HUES6 (cell line): ENCODE results near the gene FBLN1.
"Not testable (repeated sequence)": the region's sequence is repeated elsewhere in the genome, so short reads cannot be mapped to it uniquely, and the experiment has no call there.

Experiments
- H3K27ac ChIP-seq: 2 replicates; pipeline ENCODE4 v1.7.0; 2013; ENCODE audit warnings: low read depth, mild to moderate bottlenecking, low read length, inconsistent platforms
- H3K27me3 ChIP-seq: 2 replicates; pipeline ENCODE4 v1.6.1; 2013; ENCODE audit warnings: low read length; ENCODE audit not compliant: control insufficient read depth, insufficient read depth
- H3K36me3 ChIP-seq: 2 replicates; pipeline ENCODE4 v1.6.1; 2013; ENCODE audit warnings: low read length; ENCODE audit not compliant: control insufficient read depth, insufficient read depth
- H3K4me1 ChIP-seq: 2 replicates; pipeline ENCODE4 v1.6.1; 2013; ENCODE audit warnings: low read length; ENCODE audit not compliant: control insufficient read depth, insufficient read depth
- H3K4me3 ChIP-seq: 2 replicates; pipeline ENCODE4 v1.5.1; 2013; ENCODE audit warnings: low read depth, low read length
- H3K9ac ChIP-seq: one replicate; pipeline ENCODE4 v1.6.1; 2013; ENCODE audit warnings: mild to moderate bottlenecking, low read length
- H3K9me3 ChIP-seq: 2 replicates; pipeline ENCODE4 v1.6.1; 2013; ENCODE audit warnings: low read depth, low read length; ENCODE audit not compliant: control insufficient read depth, insufficient read depth

Gene FBLN1

GRCh38 chr22:45600790-45601730 is 98.4 kb downstream of the FBLN1 start:
- Histone ChIP-seq H3K27me3 (no peaks in the 10 kb centered on the region), H3K36me3 (no peaks in the 10 kb centered on the region), H3K9ac (no peak overlapping the region), H3K4me3 (no peak overlapping the region), H3K4me1 (peaks cover 8% of the 10 kb centered on the region), H3K9me3 (no peaks in the 10 kb centered on the region), H3K27ac (no peak overlapping the region)

DNA sequence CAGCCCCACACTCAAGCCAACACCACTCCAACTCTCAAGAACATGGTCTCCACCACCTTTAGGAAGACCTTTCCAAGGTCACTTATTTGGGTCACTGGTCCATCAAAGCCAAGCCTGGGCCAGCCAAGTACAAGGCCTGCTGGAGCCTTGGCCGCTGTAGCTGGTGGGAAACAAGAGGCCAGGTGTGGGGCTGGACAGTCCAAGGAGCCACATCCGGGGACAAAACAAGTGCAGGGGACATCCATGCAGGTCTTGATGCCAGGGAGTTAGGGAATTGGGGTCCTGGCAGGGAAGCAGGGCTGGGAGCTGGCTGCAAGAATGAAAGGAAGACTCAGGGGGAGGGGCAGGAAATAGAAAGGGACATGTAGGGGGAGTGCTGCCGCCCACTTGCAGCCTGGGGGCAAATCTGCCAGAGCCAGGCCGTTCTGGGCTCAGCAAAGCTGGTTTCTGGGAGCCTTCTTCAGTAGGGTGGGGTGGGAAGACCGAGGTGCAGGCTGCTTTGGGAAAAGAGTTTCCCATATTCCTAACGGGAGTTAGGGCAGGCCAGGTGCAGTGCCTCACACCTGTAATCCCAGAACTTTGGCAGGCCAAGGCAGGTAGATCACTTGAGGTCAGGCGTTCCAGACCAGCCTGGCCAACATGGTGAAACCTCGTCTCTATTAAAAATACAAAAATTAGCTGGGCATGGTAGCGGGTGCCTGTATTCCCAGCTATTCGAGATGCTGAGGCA is 99.5 kb downstream of the FBLN1 start:
- H3K36me3 ChIP-seq: no peaks in the 10 kb centered on the region
- H3K27me3 ChIP-seq: no peaks in the 10 kb centered on the region
- no peak overlapping the region for H3K27ac ChIP-seq
- H3K9me3 ChIP-seq: no peaks in the 10 kb centered on the region
- no peak overlapping the region for H3K9ac ChIP-seq
- no peak overlapping the region for H3K4me3 ChIP-seq
- H3K4me1 ChIP-seq: peaks cover 8% of the 10 kb centered on the region

DNA sequence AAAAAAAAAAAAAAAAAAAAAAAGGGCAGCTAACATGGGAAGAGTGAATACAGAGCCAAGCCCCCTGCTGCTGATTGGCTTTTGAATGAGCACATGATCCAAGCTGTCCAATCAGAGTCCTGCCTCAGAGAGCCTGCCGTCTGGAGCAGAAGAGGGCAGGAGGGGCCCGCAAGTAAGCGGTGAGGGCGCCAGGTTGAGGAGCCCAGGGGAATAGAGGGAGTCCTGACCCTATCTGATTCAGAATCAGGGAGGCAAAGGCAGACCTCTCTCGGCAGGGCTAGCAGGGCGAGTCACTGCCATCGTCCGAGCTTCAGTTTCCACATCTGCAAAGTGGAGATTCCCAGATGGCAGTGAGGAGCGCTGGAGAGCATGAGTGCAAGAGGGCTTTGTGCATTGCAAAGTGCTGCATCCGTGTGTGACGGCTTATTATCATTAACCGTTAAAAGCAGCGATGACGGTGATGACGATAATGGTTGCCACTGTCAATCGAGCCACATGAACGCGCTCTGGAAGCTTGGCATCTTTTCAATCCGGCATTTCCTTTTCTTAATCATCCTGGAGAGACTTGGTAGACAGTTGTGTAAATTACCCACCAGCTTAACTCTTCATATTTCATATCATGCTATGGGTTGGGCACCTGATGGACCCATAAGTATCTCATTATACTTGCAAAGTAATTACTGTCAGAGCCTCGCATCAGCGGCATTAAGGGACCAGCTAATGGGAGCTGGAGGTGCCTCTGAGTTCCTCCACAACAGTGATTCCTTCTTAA is 100.3 kb downstream of the FBLN1 start:
- Histone ChIP-seq H3K9ac (no peak overlapping the region), H3K9me3 (no peaks in the 10 kb centered on the region), H3K27me3 (no peaks in the 10 kb centered on the region), H3K4me3 (no peak overlapping the region), H3K4me1 (peaks cover 8% of the 10 kb centered on the region), H3K27ac (no peak overlapping the region), H3K36me3 (no peaks in the 10 kb centered on the region)

DNA sequence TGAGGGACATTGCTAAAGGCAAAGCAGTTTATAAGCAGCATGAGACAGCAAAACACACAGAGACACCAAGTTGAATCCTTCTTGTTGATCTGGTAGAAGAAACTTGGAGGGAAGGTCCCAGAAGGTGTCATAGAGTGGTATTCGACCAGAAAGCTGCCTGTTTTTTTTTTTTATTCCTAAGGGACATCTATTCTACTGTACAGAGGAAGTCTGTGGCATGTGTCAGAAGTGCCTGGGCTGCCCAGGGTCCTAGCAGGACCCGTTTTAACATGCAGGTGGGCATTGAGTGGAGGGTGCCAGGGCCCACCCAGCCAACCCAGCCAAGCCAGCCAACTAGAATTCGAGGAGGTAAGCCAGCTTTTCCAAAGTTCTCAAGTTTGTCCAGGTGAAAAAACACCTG is 100.9 kb downstream of the FBLN1 start:
- no peak overlapping the region for H3K27ac ChIP-seq
- no peaks in the 10 kb centered on the region for H3K36me3 ChIP-seq
- H3K27me3 ChIP-seq: no peaks in the 10 kb centered on the region
- no peaks in the 10 kb centered on the region for H3K9me3 ChIP-seq
- no peak overlapping the region for H3K9ac ChIP-seq
- H3K4me1 ChIP-seq: peaks cover 8% of the 10 kb centered on the region
- no peak overlapping the region for H3K4me3 ChIP-seq

GRCh38 chr22:45608045-45608444 is 105.4 kb downstream of the FBLN1 start:
- not testable (repeated sequence) for H3K36me3 ChIP-seq, H3K9ac ChIP-seq, H3K4me3 ChIP-seq, H3K4me1 ChIP-seq, H3K27ac ChIP-seq, H3K9me3 ChIP-seq, H3K27me3 ChIP-seq

DNA sequence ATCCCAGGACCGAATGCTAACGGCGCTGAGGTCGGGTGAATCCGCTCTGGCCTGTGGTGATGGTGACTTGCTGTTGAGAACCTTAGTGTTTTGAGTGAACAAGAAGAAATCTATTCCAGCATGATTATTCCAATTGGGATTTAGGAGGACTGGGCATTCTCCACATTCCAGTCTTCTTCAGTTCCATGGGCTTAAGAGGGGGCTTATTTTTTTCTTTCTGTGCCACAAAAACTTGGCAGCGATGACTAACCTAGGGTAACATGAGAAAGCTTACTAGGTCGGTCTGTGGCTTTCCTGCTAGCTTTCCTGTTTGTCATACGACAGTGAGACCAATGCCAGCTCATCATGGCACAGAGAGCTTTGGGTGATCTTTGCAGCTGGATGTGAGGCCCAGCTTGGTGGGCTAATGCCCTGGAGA is 106.1 kb downstream of the FBLN1 start:
- Histone ChIP-seq H3K9ac (no peak overlapping the region), H3K36me3 (no peaks in the 10 kb centered on the region), H3K27me3 (no peaks in the 10 kb centered on the region), H3K4me3 (no peak overlapping the region), H3K27ac (no peak overlapping the region), H3K9me3 (no peaks in the 10 kb centered on the region), H3K4me1 (peaks cover 8% of the 10 kb centered on the region; the same call in 1 of the 2 replicates)

- no peaks in the 10 kb centered on the region for H3K36me3 ChIP-seq
- no peak overlapping the region for H3K4me3 ChIP-seq
- H3K9me3 ChIP-seq: no peaks in the 10 kb centered on the region
- no peaks in the 10 kb centered on the region for H3K27me3 ChIP-seq
- no peak overlapping the region for H3K9ac ChIP-seq
- H3K4me1 ChIP-seq: peaks cover 8% of the 10 kb centered on the region; the same call in 1 of the 2 replicates
- no peak overlapping the region for H3K27ac ChIP-seq
These were observed 109.8 kb downstream of the FBLN1 start for GRCh38 chr22:45612451-45612901.

GRCh38 chr22:45612940-45613339 is 110.3 kb downstream of the FBLN1 start:
- no peak overlapping the region for H3K4me3 ChIP-seq
- no peak overlapping the region for H3K9ac ChIP-seq
- no peaks in the 10 kb centered on the region for H3K9me3 ChIP-seq
- peaks cover 8% of the 10 kb centered on the region; the same call in 1 of the 2 replicates for H3K4me1 ChIP-seq
- no peaks in the 10 kb centered on the region for H3K36me3 ChIP-seq
- no peaks in the 10 kb centered on the region for H3K27me3 ChIP-seq
- H3K27ac ChIP-seq: no peak overlapping the region

- H3K36me3 ChIP-seq: no peaks in the 10 kb centered on the region
- 0 out of 2 replicates have a peak, but pooled peaks cover 4% of the 10 kb centered on the region for H3K9me3 ChIP-seq
- peaks cover 11% of the 10 kb centered on the region for H3K4me1 ChIP-seq
- no peak overlapping the region for H3K4me3 ChIP-seq
- H3K9ac ChIP-seq: no peak overlapping the region
- H3K27me3 ChIP-seq: no peaks in the 10 kb centered on the region
- no peak overlapping the region for H3K27ac ChIP-seq
These were observed 112.7 kb downstream of the FBLN1 start for GRCh38 chr22:45615364-45615763.

DNA sequence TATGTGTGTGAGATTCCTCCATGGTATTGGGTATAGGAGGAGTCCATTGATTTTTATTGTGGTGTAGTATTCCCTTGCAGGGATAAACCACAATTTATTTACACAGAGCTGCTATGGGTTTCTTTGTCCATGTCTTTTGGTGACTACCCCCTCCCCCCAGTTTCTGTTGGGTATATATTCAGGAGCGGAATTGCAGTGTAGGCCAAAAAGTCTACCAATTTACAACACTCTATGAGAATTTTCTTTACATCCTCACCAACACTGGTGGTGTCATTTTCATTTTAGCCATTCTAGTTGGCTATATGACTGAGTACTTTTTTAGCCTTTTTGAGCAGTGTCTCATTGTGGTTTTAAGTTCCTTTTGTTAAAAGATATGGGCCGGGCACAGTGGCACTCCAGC is 113.7 kb downstream of the FBLN1 start:
- no peak overlapping the region for H3K4me3 ChIP-seq
- peaks cover 11% of the 10 kb centered on the region for H3K4me1 ChIP-seq
- no peaks in the 10 kb centered on the region for H3K36me3 ChIP-seq
- 0 out of 2 replicates have a peak, but pooled peaks cover 4% of the 10 kb centered on the region for H3K9me3 ChIP-seq
- H3K9ac ChIP-seq: no peak overlapping the region
- H3K27ac ChIP-seq: no peak overlapping the region
- no peaks in the 10 kb centered on the region for H3K27me3 ChIP-seq
